Endothelial cell of umbilical vein (primary cell): ENCODE measurements around the gene SULT2B1.

Experiments used
- JUN ChIP-seq: IDR thresholded peaks from 2 replicates; pipeline ENCODE4 v1.6.1; 2011; ENCODE audit warnings: borderline replicate concordance, low read depth; ENCODE audit not compliant: insufficient read length, insufficient read depth
- POLR2A ChIP-seq: IDR thresholded peaks from 2 replicates; pipeline ENCODE4 v1.6.1; 2012; ENCODE audit warnings: low read depth, mild to moderate bottlenecking, control low read depth, low read length
- POLR2AphosphoS5 ChIP-seq: IDR thresholded peaks from 2 replicates; pipeline ENCODE4 v1.6.1; 2012; ENCODE audit warnings: low read depth, mild to moderate bottlenecking, control low read depth, low read length, moderate library complexity; ENCODE audit not compliant: insufficient read depth
- TF ChIP-seq, protein P1 (sequence below), 2 donors: IDR thresholded peaks; 1 replicate in 1 of 2; 2 replicates in 1 of 2; pipeline ENCODE4 v1.5.1; 2011; ENCODE audit warnings: low read length in 2 of 2, mild to moderate bottlenecking in 2 of 2, moderate library complexity in 2 of 2, control low read depth in 1 of 2, inconsistent platforms in 1 of 2, low read depth in 1 of 2; ENCODE audit not compliant: insufficient read depth in 1 of 2; ENCODE audit errors: extremely low read depth in 1 of 2
- TF ChIP-seq, protein P2 (sequence below): IDR thresholded peaks from 2 replicates; pipeline ENCODE4 v1.6.1; 2011; ENCODE audit not compliant: insufficient read depth, insufficient read length

DNA sequence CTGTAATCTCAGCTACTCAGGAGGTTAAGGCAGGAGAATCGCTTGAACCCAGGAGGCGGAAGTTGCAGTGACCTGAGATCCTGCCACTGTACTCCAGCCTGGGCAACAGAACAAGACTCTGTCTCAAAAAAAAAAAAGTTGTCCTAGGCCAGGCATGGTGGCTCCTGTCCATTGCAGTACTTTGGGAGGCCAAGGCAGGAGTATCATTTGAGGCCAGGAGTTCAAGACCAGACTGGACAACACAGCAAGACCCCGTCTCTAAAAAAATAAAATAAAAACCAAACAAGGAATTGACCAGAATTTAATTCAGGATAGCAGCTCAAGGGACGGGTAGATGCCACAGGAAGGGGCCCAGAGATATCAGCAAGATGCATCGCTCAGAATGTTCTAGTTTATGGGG lies 4.9 kb downstream of the SULT2B1 start:
- TF ChIP-seq, protein P1, sequence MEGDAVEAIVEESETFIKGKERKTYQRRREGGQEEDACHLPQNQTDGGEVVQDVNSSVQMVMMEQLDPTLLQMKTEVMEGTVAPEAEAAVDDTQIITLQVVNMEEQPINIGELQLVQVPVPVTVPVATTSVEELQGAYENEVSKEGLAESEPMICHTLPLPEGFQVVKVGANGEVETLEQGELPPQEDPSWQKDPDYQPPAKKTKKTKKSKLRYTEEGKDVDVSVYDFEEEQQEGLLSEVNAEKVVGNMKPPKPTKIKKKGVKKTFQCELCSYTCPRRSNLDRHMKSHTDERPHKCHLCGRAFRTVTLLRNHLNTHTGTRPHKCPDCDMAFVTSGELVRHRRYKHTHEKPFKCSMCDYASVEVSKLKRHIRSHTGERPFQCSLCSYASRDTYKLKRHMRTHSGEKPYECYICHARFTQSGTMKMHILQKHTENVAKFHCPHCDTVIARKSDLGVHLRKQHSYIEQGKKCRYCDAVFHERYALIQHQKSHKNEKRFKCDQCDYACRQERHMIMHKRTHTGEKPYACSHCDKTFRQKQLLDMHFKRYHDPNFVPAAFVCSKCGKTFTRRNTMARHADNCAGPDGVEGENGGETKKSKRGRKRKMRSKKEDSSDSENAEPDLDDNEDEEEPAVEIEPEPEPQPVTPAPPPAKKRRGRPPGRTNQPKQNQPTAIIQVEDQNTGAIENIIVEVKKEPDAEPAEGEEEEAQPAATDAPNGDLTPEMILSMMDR (IDR thresholded peaks at IDR 0.05; ENCODE audit: extremely low read depth in 1 of 2, insufficient read depth in 1 of 2, low read depth in 1 of 2, low read length in 2 of 2), result no peak
- TF ChIP-seq POLR2A (no peak), POLR2AphosphoS5 (no peak), JUN (no peak)
- TF ChIP-seq, protein P2, sequence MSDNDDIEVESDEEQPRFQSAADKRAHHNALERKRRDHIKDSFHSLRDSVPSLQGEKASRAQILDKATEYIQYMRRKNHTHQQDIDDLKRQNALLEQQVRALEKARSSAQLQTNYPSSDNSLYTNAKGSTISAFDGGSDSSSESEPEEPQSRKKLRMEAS, result no peak
